ENCODE measurements around the gene MRNIP. TPM values are rescaled to one million over a fixed set of nuclear protein-coding genes. Genes with fewer than 3 reads are reported as not detected.
"Not testable (repeated sequence)": the region's sequence is repeated elsewhere in the genome, so short reads cannot be mapped to it uniquely, and the experiment has no call there.

Gene MRNIP
- polyA plus RNA-seq, 2 of the 4 experiments (the other 2 are of a cell fraction), result 21.4 to 29.7 TPM

GRCh38 chr5:179791881-179792611, 66.6 kb downstream of the MRNIP start:
- TF ChIP-seq EHF (CRISPR knock-in tag; IDR thresholded peaks at IDR 0.05) (no peak), POLR2A (IDR thresholded peaks at IDR 0.05; ENCODE audit: low read length) (no peak), MAX (IDR thresholded peaks at IDR 0.05) (no peak), EHMT2 (IDR thresholded peaks at IDR 0.05; ENCODE audit: low read depth) (no peak)
- H3K4me1 ChIP-seq, result peaks cover 14% of the 10 kb centered on the region; the same call in 2 of the 3 replicates
- WGBS (ENCODE audit: missing lambda C conversion rate), result 84% methylated on average over 14 of the region's 15 CpGs
- ChIA-PET POLR2A (no interaction called here), CTCF (interaction anchor here (0.6 to 6.4 kb wide), 7 partner anchors 10 to 300 kb away, joined by 3 to 28 read pairs (median 4); no protein-coding TSS in a partner anchor)
- FAIRE-seq (no peak), DNase-seq (ENCODE audit: low read depth in 1 of 2, low spot score in 1 of 2) (no peak), ATAC-seq (no peak)
- H3K27ac ChIP-seq, result no peak overlapping the region
- H3K4me3 ChIP-seq, result no peak overlapping the region
- H3K4me2 ChIP-seq, result no peak overlapping the region
- H3K9me3 ChIP-seq, result no peaks in the 10 kb centered on the region

GRCh38 chr5:179789278-179789677, 69.3 kb downstream of the MRNIP start:
- WGBS (ENCODE audit: missing lambda C conversion rate), result 99% methylated on average over 8 of the region's 9 CpGs
- FAIRE-seq; DNase-seq (ENCODE audit: low read depth in 1 of 2, low spot score in 1 of 2); H3K4me2 ChIP-seq; H3K4me3 ChIP-seq; H3K4me1 ChIP-seq; ATAC-seq; H3K27ac ChIP-seq; POLR2A ChIA-PET; H3K9me3 ChIP-seq: not testable (repeated sequence)
- CTCF ChIA-PET, result interaction anchor here (1.2 to 6.4 kb wide), 4 partner anchors 9 to 26 kb away, joined by 3 to 28 read pairs (median 10); no protein-coding TSS in a partner anchor

GRCh38 chr5:179788193-179788854, 70.3 kb downstream of the MRNIP start:
- WGBS (ENCODE audit: missing lambda C conversion rate), result 88% methylated on average over 7 of the region's 7 CpGs
- no peak overlapping the region for H3K4me3 ChIP-seq
- no peak overlapping the region for H3K4me2 ChIP-seq
- no peaks in the 10 kb centered on the region for H3K4me1 ChIP-seq
- ATAC-seq (0 out of 6 replicates have a peak, but pooled peaks of 1 of the 2 experiments have one; percentile 7), FAIRE-seq (no peak), DNase-seq (ENCODE audit: low read depth in 1 of 2, low spot score in 1 of 2) (no peak)
- no peaks in the 10 kb centered on the region for H3K9me3 ChIP-seq
- no peak for TF ChIP-seq CBX2 (IDR thresholded peaks at IDR 0.05; ENCODE audit: borderline replicate concordance, low read depth)
- TF ChIP-seq HEYL (CRISPR knock-in tag; IDR thresholded peaks at IDR 0.05), result no peak
- no peak for TF ChIP-seq ESRRA (IDR thresholded peaks at IDR 0.05; ENCODE audit: borderline replicate concordance, low read length)
- TF ChIP-seq REST (IDR thresholded peaks at IDR 0.05), result no peak
- TF ChIP-seq KDM1A (IDR thresholded peaks at IDR 0.05; ENCODE audit: low read depth), result no peak
- no peak for TF ChIP-seq POLR2A (IDR thresholded peaks at IDR 0.05; ENCODE audit: low read length)
- TF ChIP-seq BCL3 (IDR thresholded peaks at IDR 0.05), result no peak
- no peak for TF ChIP-seq SREBF2 (IDR thresholded peaks at IDR 0.05)
- TF ChIP-seq CHD4 (IDR thresholded peaks at IDR 0.05; ENCODE audit: borderline replicate concordance), result no peak
- no peak for TF ChIP-seq POLR2AphosphoS2 (conservative IDR thresholded peaks at IDR 0.05; ENCODE audit: low read length)
- TF ChIP-seq RNF2 (IDR thresholded peaks at IDR 0.05; ENCODE audit: borderline replicate concordance, low read depth), result no peak
- no peak for TF ChIP-seq EHF (CRISPR knock-in tag; IDR thresholded peaks at IDR 0.05)
- no peak for TF ChIP-seq PBX3 (IDR thresholded peaks at IDR 0.05)
- no peak for TF ChIP-seq HES2 (IDR thresholded peaks at IDR 0.05)
- no peak for TF ChIP-seq RAD21 (conservative IDR thresholded peaks at IDR 0.05 in 1 of 2, IDR thresholded peaks at IDR 0.05 in 1 of 2)
- TF ChIP-seq FOSB (CRISPR knock-in tag; IDR thresholded peaks at IDR 0.05), result no peak
- no peak for TF ChIP-seq CHD2 (IDR thresholded peaks at IDR 0.05; ENCODE audit: low read length, partially characterized antibody)
- no peak for TF ChIP-seq HOXB13 (CRISPR knock-in tag; IDR thresholded peaks at IDR 0.05; ENCODE audit: low read depth)
- CTCF ChIA-PET, result interaction anchor here (0.5 to 6.4 kb wide), 9 partner anchors 8 to 1382 kb away, joined by 3 to 28 read pairs (median 4); no protein-coding TSS in a partner anchor
- H3K27ac ChIP-seq, result no peak overlapping the region
- POLR2A ChIA-PET, result no interaction called here
